Stimulated activated CD4-positive, alpha-beta T cell treated with anti-CD3 and anti-CD28 coated beads, Interleukin-15, amount 100 ng/mL, for 1 hour (primary cell): ENCODE results near the gene GGTA1.
"Not testable (repeated sequence)": the region's sequence is repeated elsewhere in the genome, so short reads cannot be mapped to it uniquely, and the experiment has no call there.

Experiments
- DNase-seq, 2 donors: peaks; one replicate each; pipeline ENCODE4 v3.0.0-alpha.2; 2020; ENCODE audit warnings: low read depth in 1 of 2, low spot score in 1 of 2

The GGTA1 gene

DNA sequence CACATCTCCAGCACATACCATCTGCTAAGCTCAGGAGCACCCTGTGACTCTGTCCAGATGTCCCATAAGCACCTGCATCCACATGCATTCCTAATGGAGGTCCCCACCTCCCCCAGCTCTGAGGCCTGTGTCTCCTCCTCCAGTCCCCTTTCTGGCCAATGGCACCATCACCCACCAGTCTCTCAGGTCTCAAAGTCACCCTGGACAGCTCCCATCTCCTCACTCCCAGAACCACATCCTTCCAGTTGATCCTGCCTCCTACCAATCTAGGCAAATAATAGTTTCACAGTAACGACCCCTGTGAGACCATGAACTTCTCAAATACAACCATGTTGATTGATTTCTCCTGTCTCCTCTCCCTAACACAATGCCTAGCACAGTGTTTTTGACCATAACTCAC is 40.1 kb downstream of the GGTA1 start:
- DNase-seq: no peak

GRCh38 chr9:121458449-121458848 is 41.2 kb downstream of the GGTA1 start:
- DNase-seq: not testable (repeated sequence)

DNA sequence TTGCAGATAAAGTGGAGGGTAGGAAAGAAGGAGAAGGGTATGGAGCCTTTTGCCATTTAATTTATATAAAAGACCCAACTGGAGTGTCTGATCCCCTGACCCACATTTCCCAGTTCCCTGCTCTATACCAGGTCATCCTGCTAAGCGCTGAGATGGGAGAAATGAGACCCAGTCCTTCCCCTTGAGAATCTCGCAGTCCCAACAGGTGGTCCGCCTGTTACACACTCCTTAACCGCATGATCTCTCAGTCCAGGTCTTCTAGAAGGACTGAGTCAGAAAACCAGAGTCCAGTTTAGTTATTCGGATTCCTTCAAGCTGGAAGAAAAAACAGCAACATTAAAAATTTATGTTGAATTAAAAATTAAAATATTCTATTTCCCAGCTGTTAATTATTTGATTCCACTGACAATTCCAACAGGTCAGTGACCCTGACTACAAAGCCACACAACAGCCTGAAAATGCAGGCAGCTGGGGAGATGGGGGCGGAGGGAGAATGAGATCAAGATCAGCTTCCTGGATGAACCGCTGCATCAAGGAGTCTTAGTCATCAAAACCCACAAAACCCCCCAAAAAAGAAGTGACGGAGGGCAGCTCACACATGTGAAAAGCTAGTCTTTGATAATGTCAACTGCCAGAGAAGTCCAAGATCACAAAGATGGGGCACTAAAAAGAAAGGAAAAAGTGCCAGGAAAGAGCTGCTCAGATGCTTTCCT is 44.0 kb downstream of the GGTA1 start:
- DNase-seq: no peak

GRCh38 chr9:121454972-121455371 is 44.7 kb downstream of the GGTA1 start:
- DNase-seq: no peak

GRCh38 chr9:121453232-121453892 is 46.3 kb downstream of the GGTA1 start:
- no peak for DNase-seq

- no peak for DNase-seq
These were observed 47.6 kb downstream of the GGTA1 start for GRCh38 chr9:121452085-121452484.

GRCh38 chr9:121451586-121451985 is 48.1 kb downstream of the GGTA1 start:
- DNase-seq: no peak

- DNase-seq: no peak
These were observed 49.4 kb downstream of the GGTA1 start for GRCh38 chr9:121450241-121450640.

DNA sequence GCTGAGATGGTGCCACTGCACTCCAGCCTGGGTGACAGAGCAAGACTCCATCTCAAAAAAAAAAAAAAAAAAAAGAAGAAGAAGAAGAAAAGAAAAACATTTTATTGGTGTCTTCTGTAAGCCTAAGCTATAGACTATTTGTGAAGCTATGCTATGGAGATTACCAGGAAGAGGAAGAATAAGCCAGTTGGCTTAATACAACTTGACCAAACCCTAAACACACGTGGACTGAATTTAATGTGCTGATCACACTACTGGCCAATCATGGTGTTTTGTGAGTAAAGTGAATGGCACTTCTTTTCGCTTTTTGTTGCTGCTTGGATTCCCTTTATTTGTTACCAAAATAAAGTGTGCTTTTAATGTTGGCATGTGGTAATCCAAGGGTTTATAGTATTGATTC is 49.9 kb downstream of the GGTA1 start:
- no peak for DNase-seq

- no peak for DNase-seq
These were observed 52.3 kb downstream of the GGTA1 start for GRCh38 chr9:121447321-121447834.

- DNase-seq: no peak
These were observed 53.7 kb downstream of the GGTA1 start for GRCh38 chr9:121445986-121446385.

DNA sequence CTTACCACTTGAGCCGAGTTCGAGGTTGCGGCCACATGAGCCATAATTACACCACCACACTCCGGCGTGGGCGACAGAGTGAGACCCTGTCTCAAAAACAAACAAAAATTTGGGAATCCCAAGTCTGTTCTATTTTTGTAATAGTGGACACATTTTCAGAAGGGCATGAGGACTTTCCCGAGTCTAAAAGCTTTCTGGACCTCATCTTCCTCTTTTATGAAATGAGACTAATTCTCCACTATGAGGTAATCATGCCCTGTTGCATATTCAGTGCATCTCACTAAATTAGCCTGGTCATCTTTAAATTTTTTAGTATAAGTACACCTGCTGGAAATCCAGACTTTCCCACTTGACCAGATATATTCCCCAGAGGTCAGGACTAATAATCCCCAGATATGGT is 55.7 kb downstream of the GGTA1 start:
- DNase-seq: no peak

DNA sequence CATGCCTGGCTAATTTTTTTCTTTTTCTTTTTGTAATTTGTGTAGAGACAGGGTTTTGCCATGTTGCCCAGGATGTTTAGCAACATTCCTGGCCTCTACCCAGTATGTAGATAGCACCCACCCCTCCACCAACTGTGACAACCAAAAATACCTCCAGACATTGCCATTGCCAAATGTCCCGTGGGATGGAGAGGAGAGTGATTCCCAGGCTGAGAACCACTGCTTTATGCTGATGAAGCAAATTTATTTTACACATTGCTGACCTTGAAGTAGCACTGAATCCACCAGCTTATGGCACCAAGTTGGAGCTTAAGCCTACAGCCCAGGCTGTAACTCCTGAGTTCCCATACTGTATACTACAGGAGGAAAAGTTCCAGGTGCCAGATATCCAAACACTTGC is 58.5 kb downstream of the GGTA1 start:
- no peak for DNase-seq

GRCh38 chr9:121439711-121440664 is 59.7 kb downstream of the GGTA1 start:
- no peak for DNase-seq

DNA sequence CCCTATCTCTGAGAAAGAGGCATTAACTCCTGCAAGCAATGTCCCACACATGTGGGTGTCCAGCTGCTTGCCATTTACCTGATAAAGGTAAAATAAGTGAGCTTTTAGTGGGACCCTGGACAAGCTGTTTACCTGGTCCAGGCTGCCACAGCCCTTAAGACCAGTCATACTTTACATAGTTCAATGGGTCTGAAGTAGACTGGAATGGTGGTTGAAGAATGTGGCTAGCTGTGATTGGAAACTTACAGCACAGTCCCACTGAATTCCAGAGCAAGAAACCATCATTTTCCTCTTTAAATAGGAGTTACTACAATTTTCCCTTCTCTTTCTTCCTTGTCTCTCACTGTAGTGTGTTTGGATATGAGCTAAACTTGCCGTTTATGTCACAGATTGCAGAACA is 60.6 kb downstream of the GGTA1 start:
- DNase-seq: no peak

DNA sequence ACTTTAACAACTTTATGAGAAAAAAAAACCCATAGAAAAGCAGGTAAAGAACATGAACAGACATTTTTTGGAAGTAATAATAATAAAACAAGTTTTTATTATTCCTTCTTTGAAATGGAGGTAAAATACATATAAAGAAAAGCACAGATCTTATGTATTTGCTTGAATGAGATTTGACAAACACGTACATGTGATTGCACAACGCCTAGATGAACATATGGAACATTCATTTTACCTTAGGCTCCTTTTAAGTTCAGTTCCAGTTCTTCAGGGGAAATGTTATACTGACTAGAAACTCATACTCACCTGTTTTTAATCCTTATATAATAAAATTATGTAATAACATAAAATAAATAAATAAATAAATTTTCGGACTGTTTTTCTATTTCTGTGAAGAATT is 61.8 kb downstream of the GGTA1 start:
- no peak for DNase-seq

GRCh38 chr9:121437046-121437445 is 62.6 kb downstream of the GGTA1 start:
- not testable (repeated sequence) for DNase-seq

DNA sequence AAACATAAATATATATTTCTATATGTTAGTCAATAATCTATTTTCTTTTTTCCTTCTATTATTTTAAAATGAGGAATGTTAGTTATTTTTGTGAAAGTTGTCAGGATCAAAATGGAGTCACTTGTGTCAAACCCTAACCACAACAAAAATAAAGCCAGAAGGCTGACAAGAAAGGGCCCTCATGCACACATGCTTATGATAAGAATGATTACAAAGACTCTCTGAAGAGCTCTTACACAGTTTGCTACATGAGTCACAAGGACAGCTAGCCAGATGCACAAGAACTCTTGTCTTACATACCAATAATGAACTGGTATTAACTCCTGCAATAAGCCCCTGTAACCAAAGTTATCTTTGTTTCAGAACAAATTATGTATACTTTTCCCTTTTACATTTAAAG is 64.7 kb downstream of the GGTA1 start:
- DNase-seq: no peak

GRCh38 chr9:121427899-121428298 is 71.7 kb downstream of the GGTA1 start:
- no peak for DNase-seq

DNA sequence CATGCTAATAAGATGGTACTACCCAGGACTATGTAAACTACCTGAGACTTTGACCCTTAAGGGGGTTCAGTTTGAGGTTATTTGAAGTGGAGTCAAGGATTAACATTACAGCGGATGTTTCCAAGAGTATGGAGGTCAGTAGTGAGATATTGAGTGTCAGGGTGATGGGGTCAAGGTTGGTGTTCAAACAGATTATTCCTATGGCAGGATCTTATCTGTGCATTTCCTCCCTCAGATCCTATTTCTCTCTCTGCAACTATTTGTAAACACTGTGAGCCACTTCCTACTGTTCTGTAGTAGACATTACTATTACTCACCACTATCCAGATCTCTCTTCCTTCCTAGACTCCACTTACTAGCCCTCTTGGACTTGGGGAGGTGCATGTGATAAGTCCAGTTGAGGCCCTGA is 75.6 kb downstream of the GGTA1 start:
- no peak for DNase-seq

GRCh38 chr9:121411993-121412392 is 87.7 kb downstream of the GGTA1 start:
- DNase-seq: no peak

DNA sequence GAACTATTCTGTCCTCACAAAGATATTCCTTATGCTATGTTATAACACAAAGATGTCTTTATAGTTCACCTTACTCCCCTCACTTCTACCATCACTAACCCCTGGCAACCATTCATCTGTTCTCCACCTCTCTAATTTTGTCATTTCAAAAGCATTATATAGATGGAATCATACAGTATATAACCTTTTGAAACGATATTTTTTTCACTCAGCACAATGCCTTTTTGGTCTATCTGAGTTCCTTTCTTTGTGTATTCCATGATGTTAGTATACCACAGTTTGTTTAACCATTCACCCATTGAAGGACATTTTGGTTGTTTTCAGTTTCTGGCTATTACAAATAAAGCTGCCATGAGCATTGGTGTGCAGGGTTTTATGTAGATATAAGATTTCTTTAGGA is 93.7 kb downstream of the GGTA1 start:
- DNase-seq: no peak
